ENCODE measurements around the gene CYB5R2.
"Not testable (repeated sequence)": the region's sequence is repeated elsewhere in the genome, so short reads cannot be mapped to it uniquely, and the experiment has no call there.

Gene CYB5R2

GRCh38 chr11:7668464-7668863 lies 4.8 kb downstream of the CYB5R2 start:
- no peak for DNase-seq

GRCh38 chr11:7667460-7667859 lies 5.8 kb downstream of the CYB5R2 start:
- DNase-seq, result no peak

GRCh38 chr11:7666292-7666866 lies 6.9 kb downstream of the CYB5R2 start:
- DNase-seq, result no peak

GRCh38 chr11:7665473-7666291 lies 7.6 kb downstream of the CYB5R2 start:
- DNase-seq, result peak; percentile 67

- DNase-seq, result no peak
Measured at GRCh38 chr11:7664867-7665266, 8.4 kb downstream of the CYB5R2 start.

GRCh38 chr11:7663531-7663930 lies 9.8 kb downstream of the CYB5R2 start:
- not testable (repeated sequence) for DNase-seq

- DNase-seq, result peak; percentile 28
Measured at GRCh38 chr11:7657306-7658025, 15.8 kb downstream of the CYB5R2 start.

GRCh38 chr11:7656704-7657103 lies 16.6 kb downstream of the CYB5R2 start:
- DNase-seq, result no peak

GRCh38 chr11:7655253-7656217 lies 17.8 kb downstream of the CYB5R2 start:
- no peak for DNase-seq

GRCh38 chr11:7654195-7654705 lies 19.1 kb downstream of the CYB5R2 start:
- DNase-seq, result no peak

- no peak for DNase-seq
Measured at GRCh38 chr11:7651700-7652099, 21.6 kb downstream of the CYB5R2 start.

GRCh38 chr11:7651140-7651551 lies 22.2 kb downstream of the CYB5R2 start:
- DNase-seq, result no peak

GRCh38 chr11:7648264-7648663 lies 25.0 kb downstream of the CYB5R2 start:
- DNase-seq, result no peak

GRCh38 chr11:7646866-7647265 lies 26.4 kb downstream of the CYB5R2 start:
- DNase-seq, result no peak

- DNase-seq, result no peak
Measured at GRCh38 chr11:7645206-7645605, 28.1 kb downstream of the CYB5R2 start.

GRCh38 chr11:7643314-7643713 lies 30.0 kb downstream of the CYB5R2 start:
- no peak for DNase-seq

- DNase-seq, result no peak
Measured at GRCh38 chr11:7642747-7643146, 30.6 kb downstream of the CYB5R2 start.

GRCh38 chr11:7640816-7641215 lies 32.5 kb downstream of the CYB5R2 start:
- no peak for DNase-seq

GRCh38 chr11:7639643-7640025 lies 33.7 kb downstream of the CYB5R2 start:
- no peak for DNase-seq

- DNase-seq, result no peak
Measured at GRCh38 chr11:7638710-7639642, 34.3 kb downstream of the CYB5R2 start.

- DNase-seq, result no peak
Measured at GRCh38 chr11:7637447-7638157, 35.7 kb downstream of the CYB5R2 start.

All from CD4-positive, alpha-beta T cell treated with Interleukin-21 for 1 hour (primary cell).